K562 (cell line): ENCODE measurements around the gene MAP3K2. TPM values are rescaled to one million over a fixed set of nuclear protein-coding genes. Genes with fewer than 3 reads are reported as not detected.

Experiments used
- ATAC-seq: fragments of 200-7000 bp; cut with Tn5 transposase; 3 replicates; pipeline ENCODE4 v1.9.1; 2020; ENCODE audit warnings: moderate library complexity
- BruUV-seq: library from RNA; stranded (reverse); fragments of 400-500 nt; replicated peaks from 2 replicates; lab custom pipeline; 2021; lab: Mats Ljungman, UMichigan
- CTCF ChIA-PET: fragments of 300-600 bp; formaldehyde crosslinking; extraction: SDS; loops from one replicate; lab custom pipeline; 2021; ENCODE audit warnings: low intra/inter-chr PET ratio; lab: Yijun Ruan, JAX
- POLR2A ChIA-PET: fragments of 300-600, 350-650 bp; sonication (Branson Sonifier 250); formaldehyde crosslinking; extraction: SDS; loops from one replicate; lab custom pipeline; 2021; ENCODE audit warnings: antibody characterized with exemption, inconsistent platforms; lab: Yijun Ruan, JAX
- DNase-seq, 4 experiments: peaks; one replicate each; pipeline versions ENCODE4 v3.0.0 to v3.0.0-alpha.2; 2011 to 2018; ENCODE audit warnings: low spot score in 3 of 4, mixed read lengths in 3 of 4; ENCODE audit errors: extremely low read depth in 1 of 4
- FAIRE-seq: peaks from 2 replicates; lab custom pipeline; 2011; peaks lifted over from hg19 to GRCh38; lab: Jason Lieb, UNC
- H2AFZ ChIP-seq: 2 replicates; pipeline ENCODE4 v1.6.0; 2011; ENCODE audit warnings: low read depth, low read length, control low read depth, inconsistent platforms
- H3K27ac ChIP-seq: fragments of 200-600 bp; 3 replicates; pipeline ENCODE4 v1.8.0; 2011; ENCODE audit warnings: low read depth, mild to moderate bottlenecking, control low read depth, inconsistent platforms, low read length, moderate library complexity, mixed read lengths; ENCODE audit errors: extremely low read depth
- H3K27me3 ChIP-seq, 2 experiments: fragments of 300-600 bp in 1 of 2; 2 replicates in 1 of 2; 3 replicates in 1 of 2; pipeline versions ENCODE4 v1.6.0 to v1.8.0; 2011; ENCODE audit warnings: inconsistent platforms in 2 of 2, low read length in 2 of 2, mild to moderate bottlenecking in 1 of 2, mixed read lengths in 1 of 2, moderate library complexity in 1 of 2; ENCODE audit not compliant: control insufficient read depth in 2 of 2, insufficient read depth in 2 of 2
- H3K36me3 ChIP-seq: fragments of 300-600 bp; 3 replicates; pipeline ENCODE4 v1.8.0; 2011; ENCODE audit warnings: mild to moderate bottlenecking, low read length, inconsistent platforms; ENCODE audit not compliant: control insufficient read depth, insufficient read depth
- H3K4me1 ChIP-seq, 2 experiments: fragments of 200-600 bp in 1 of 2; replicated peaks in 1 of 2; 2 replicates in 1 of 2; 3 replicates in 1 of 2; pipeline versions ENCODE4 v1.5.1 to v1.8.0; 2011; ENCODE audit warnings: inconsistent platforms in 2 of 2, low read length in 2 of 2, mild to moderate bottlenecking in 1 of 2, mixed read lengths in 1 of 2, moderate library complexity in 1 of 2; ENCODE audit not compliant: control insufficient read depth in 2 of 2, insufficient read depth in 2 of 2
- H3K4me2 ChIP-seq: 2 replicates; pipeline ENCODE4 v1.6.1; 2011; ENCODE audit warnings: low read length, control low read depth, inconsistent platforms, mixed read lengths; ENCODE audit not compliant: insufficient read depth
- H3K4me3 ChIP-seq: fragments of 200-600 bp; sonication (generic), shearing (Covaris generic); 2 replicates; pipeline ENCODE4 v1.5.1; 2016; ENCODE audit warnings: control low read depth, inconsistent platforms
- H3K79me2 ChIP-seq: fragments of 200-600 bp; 3 replicates; pipeline ENCODE4 v1.8.0; 2011; ENCODE audit warnings: low read length, inconsistent platforms; ENCODE audit not compliant: control insufficient read depth, insufficient read depth
- H3K9ac ChIP-seq, 2 experiments: 2 replicates each; pipeline versions ENCODE4 v1.6.0 to v1.6.1; 2011; ENCODE audit warnings: low read depth in 2 of 2, low read length in 2 of 2, control low read depth in 1 of 2, inconsistent platforms in 1 of 2, mild to moderate bottlenecking in 1 of 2, mixed read lengths in 1 of 2; ENCODE audit not compliant: insufficient read depth in 1 of 2
- H3K9me1 ChIP-seq: one replicate; pipeline ENCODE4 v1.6.0; 2011; ENCODE audit warnings: inconsistent platforms, mild to moderate bottlenecking, low read length, moderate library complexity; ENCODE audit not compliant: control insufficient read depth, insufficient read depth
- H3K9me3 ChIP-seq: replicated peaks from 2 replicates; pipeline ENCODE4 v1.5.1; 2011; ENCODE audit warnings: low read depth, low read length, inconsistent platforms; ENCODE audit not compliant: control insufficient read depth, insufficient read depth
- H4K20me1 ChIP-seq: replicated peaks from 2 replicates; pipeline ENCODE4 v1.6.1; 2011; ENCODE audit warnings: low read length, inconsistent platforms, mixed read lengths; ENCODE audit not compliant: control insufficient read depth, insufficient read depth
- TRIM24 ChIP-seq, 2 experiments: fragments of 450-650 bp; IDR thresholded peaks; 2 replicates each; pipeline ENCODE4 v1.6.1; 2016
- ZNF3 ChIP-seq: fragments of 250-450 bp; sonication (Bioruptor Pico); IDR thresholded peaks from 2 replicates; pipeline ENCODE4 v1.5.0; 2021; ENCODE audit warnings: mild to moderate bottlenecking, moderate library complexity
- WGBS: fragments of 100-300 bp; shearing (Covaris generic); methylation state at CpG from one replicate; pipeline ENCODE4 v1.1.6; 2016; ENCODE audit warnings: low coverage, mixed read lengths; ENCODE audit not compliant: insufficient coverage; ENCODE audit errors: missing lambda C conversion rate; 5-methylcytosine and 5-hydroxymethylcytosine counted together
- in situ Hi-C: fragments of 300-500 bp; cut with MboI; formaldehyde crosslinking; loops from 4 replicates; pipeline ENCODE4 v1.15.0; 2018; ENCODE audit warnings: inconsistent platforms, mixed read lengths
- intact Hi-C: fragments of 100-400 bp; cut with micrococcal nuclease; formaldehyde crosslinking; loops from 2 replicates; pipeline ENCODE4 v1.14.2; 2022
- polyA plus RNA-seq, 8 experiments: library from polyadenylated mRNA; depleted of rRNA in 4 of 8; stranded (reverse) in 5 of 8; unstranded in 3 of 8; fragments of >200 nt; fragmentation: Nextera tagmentation in 2 of 8; fragmentation: Illumina TruSeq in 1 of 8; extraction: Ambion mirVana in 2 of 8; extraction: Trizol in 1 of 8; gene quantifications; 2 replicates each; pipeline versions ENCODE4 v1.2.1 to v1.2.3, GENCODE V29; 2011 to 2014; ENCODE audit warnings: inconsistent platforms in 1 of 8, missing spikeins in 1 of 8
- total RNA-seq, 7 experiments: library from RNA; depleted of rRNA in 6 of 7; stranded (reverse); fragments of >200 nt in 6 of 7; fragmentation: Illumina TruSeq in 2 of 7; extraction: Trizol in 2 of 7; gene quantifications; 2 replicates each; pipeline versions ENCODE4 v1.2.1 to v1.2.3, GENCODE V29; 2011 to 2021; ENCODE audit warnings: low replicate concordance in 1 of 7

Gene MAP3K2
- total and polyA plus RNA-seq, 9 of the 15 experiments (the other 6 are each of a cell fraction or from before 2014, with no cell fraction given) = 1.2 to 14.2 (median 5.7) TPM

GRCh38 chr2:127425540-127426490, 38.0 kb upstream of the MAP3K2 start:
- ChIA-PET POLR2A (interaction anchor here (0.7 to 1.5 kb wide), 2 partner anchors 11 to 435 kb away, joined by 3 to 5 read pairs; no protein-coding TSS in a partner anchor), CTCF (no interaction called here)
- Histone ChIP-seq H3K27ac (no peak overlapping the region), H3K9me3 (no peaks in the 10 kb centered on the region), H4K20me1 (no peaks in the 10 kb centered on the region), H2AFZ (no peak overlapping the region), H3K27me3 (peaks cover 20 to 75% of the 10 kb centered on the region in 2 experiments; a peak in 4 of 5 replicates), H3K79me2 (no peaks in the 10 kb centered on the region), H3K9me1 (no peaks in the 10 kb centered on the region), H3K4me3 (no peak overlapping the region), H3K4me2 (no peak overlapping the region), H3K9ac (no peak overlapping the region), H3K4me1 (peaks cover 0 to 27% of the 10 kb centered on the region in 2 experiments; a peak in 3 of 5 replicates), H3K36me3 (no peaks in the 10 kb centered on the region)
- FAIRE-seq = no peak
- ATAC-seq = no peak
- intact Hi-C loops = no loop called here
- BruUV-seq = no TSS peak
- DNase-seq = no peak
- in situ Hi-C loops = no loop called here
- TF ChIP-seq TRIM24 (IDR thresholded peaks at IDR 0.05) (no peak), ZNF3 (CRISPR knock-in tag) (0 out of 2 replicates have a peak, but pooled peaks have one; percentile 32)
- 7% methylated on average over 16 of the region's 16 CpGs for WGBS
